SK-N-SH (cell line): ENCODE data around the gene CD93.

Experiments
- CTCF ChIP-seq: fragments of 200-600 bp; sonication (generic); IDR thresholded peaks from 2 replicates; pipeline ENCODE4 v1.6.1; 2017; ENCODE audit warnings: antibody characterized with exemption, mild to moderate bottlenecking, moderate library complexity
- EZH2phosphoT487 ChIP-seq: fragments of 200-600 bp; sonication (generic); IDR thresholded peaks from 2 replicates; pipeline ENCODE4 v1.6.1; 2017; ENCODE audit warnings: low read depth, mixed run types, mild to moderate bottlenecking, antibody characterized with exemption, moderate library complexity, borderline replicate concordance
- FOSL2 ChIP-seq: IDR thresholded peaks from 2 replicates; pipeline ENCODE4 v1.4.0; 2012; ENCODE audit warnings: low read depth, mild to moderate bottlenecking, moderate library complexity, borderline replicate concordance
- RAD21 ChIP-seq: IDR thresholded peaks from 2 replicates; pipeline ENCODE4 v1.6.1; 2012; ENCODE audit warnings: mild to moderate bottlenecking, low read length
- RXRA ChIP-seq: IDR thresholded peaks from 2 replicates; pipeline ENCODE4 v1.4.0; 2012; ENCODE audit warnings: low read depth, mild to moderate bottlenecking, borderline replicate concordance
- TAF1 ChIP-seq: IDR thresholded peaks from 2 replicates; pipeline ENCODE4 v1.6.1; 2012; ENCODE audit warnings: low read depth, mild to moderate bottlenecking, low read length, moderate library complexity, borderline replicate concordance

DNA sequence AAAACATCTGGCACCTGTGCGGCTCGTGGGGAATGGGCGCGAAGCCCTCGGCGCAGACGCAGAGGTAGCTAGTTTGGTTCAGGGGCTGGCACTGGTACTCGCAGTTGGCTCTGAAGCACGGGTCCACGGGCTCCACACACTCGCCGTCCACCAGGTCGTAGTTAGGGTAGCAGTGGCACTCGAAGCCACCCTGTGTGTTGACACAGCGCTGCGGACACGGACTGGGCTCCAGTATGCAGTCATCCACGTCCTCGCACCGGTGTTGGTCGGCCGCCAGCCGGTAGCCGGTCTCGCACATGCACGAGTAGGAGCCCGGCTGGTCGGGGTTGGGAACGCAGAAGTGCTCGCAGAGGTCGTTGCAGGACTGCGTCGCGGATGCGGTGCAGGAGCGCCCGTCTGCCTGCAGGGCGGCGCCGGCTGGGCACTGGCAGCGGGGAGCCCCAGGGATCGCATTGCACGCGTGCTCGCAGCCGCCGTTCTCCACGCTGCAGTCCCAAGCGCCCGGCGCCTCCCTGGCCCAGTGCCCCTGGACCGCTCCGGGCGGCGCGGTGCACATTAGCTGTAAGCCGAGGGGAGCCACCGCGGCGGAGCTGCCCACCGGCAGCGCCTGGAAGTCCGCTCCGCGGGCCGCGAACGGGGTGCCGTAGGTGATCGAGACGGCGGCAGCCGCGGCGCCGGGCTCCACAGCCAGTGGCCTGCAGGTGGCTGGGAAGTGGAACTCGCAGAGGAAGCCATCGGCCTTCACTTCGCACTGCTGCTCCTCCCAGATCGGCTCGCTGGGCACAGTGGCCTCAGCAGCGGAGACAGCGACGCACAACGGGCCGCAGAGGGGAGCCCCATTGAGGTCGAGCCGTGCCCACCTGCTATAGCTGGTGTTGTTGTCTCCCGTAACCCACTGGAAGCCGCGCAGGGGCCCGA is 37.6 kb downstream of the CD93 start:
- TF ChIP-seq FOSL2 (no peak), RXRA (no peak), RAD21 (no peak), CTCF (peak; percentile 22; the same call in 1 of the 2 replicates), EZH2phosphoT487 (no peak), TAF1 (no peak)
